Measurements from ENCODE around the gene SBNO2. TPM values are rescaled to one million over a fixed set of nuclear protein-coding genes. Genes with fewer than 3 reads are reported as not detected.

The SBNO2 gene
- total and polyA plus RNA-seq, 9 of the 15 experiments (the other 6 are each of a cell fraction or from before 2014, with no cell fraction given) = 0.01 to 46.2 (median 6.7) TPM

DNA sequence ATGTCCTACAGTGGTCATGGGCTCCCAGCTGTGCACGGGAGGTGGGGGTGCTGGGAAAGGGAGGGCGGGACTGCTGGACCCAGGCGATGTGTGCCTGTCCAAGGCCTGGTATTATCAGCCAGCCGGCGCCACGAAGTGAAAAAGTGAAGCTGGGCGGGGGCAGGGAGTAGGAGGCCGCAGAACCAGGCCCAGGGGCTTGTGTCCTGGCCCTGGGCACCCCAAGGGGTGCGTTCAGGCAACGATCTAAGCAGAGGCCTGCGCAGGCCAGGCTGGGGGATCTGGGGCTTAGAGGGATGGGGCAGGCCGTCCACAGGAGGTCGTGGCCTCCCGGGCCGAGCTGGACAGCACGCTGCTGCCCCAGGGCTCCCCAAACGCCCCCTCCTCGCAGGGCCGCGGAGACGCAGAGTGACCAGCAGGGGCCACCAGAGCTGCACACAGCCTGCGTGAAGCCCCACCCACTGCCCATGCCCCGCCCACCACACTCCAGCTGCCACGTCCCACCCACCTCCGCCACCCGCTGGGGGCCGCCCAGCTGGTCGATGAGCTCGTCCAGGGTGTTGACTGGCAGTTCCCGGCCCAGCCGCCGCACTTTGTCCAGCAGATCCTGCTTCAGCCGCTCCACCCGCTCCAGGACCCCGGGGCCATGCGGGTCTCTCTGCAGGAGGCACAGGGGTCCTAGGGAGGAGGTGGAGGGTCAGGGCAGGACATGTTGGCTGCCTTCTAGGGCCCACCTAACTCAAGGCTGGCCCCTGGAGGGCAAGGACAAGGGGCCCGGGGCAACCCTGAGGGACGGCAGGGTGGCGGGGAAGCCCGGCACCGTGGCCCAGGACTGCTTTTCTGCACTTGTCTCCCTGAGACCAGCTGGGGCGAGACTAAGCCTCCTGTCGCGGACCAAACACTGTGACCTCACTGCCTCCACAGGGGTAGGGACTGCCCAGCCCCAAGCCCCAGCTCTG, 60.8 kb downstream of the SBNO2 start (continued):
- no peak for TF ChIP-seq ZNF318 (IDR thresholded peaks at IDR 0.05; ENCODE audit: borderline replicate concordance in 1 of 2, low read depth in 1 of 2)
- TF ChIP-seq ELF4 (CRISPR knock-in tag; IDR thresholded peaks at IDR 0.05) = no peak
- no peak; the same call in 1 of the 2 replicates for TF ChIP-seq POLR2AphosphoS2 (IDR thresholded peaks at IDR 0.05; ENCODE audit: low read length)
- no peak for TF ChIP-seq LARP7 (IDR thresholded peaks at IDR 0.05)
- no peak for TF ChIP-seq ATF3 (IDR thresholded peaks at IDR 0.05)
- TF ChIP-seq ATF3 (CRISPR knock-in tag; conservative IDR thresholded peaks at IDR 0.05) = no peak
- TF ChIP-seq RBBP5 (IDR thresholded peaks at IDR 0.05; ENCODE audit: borderline replicate concordance, insufficient read depth, low read length, poor library complexity, severe bottlenecking) = no peak
- TF ChIP-seq BCLAF1 (IDR thresholded peaks at IDR 0.05; ENCODE audit: borderline replicate concordance in 1 of 2, control insufficient read depth in 1 of 2, low read depth in 2 of 2, low read length in 1 of 2) = no peak
- TF ChIP-seq PHF8 (IDR thresholded peaks at IDR 0.05; ENCODE audit: borderline replicate concordance, low read length) = no peak; the same call in 1 of the 2 replicates
- no peak for TF ChIP-seq ZNF274 (IDR thresholded peaks at IDR 0.05; ENCODE audit: borderline replicate concordance, low read depth, low read length)
- no peak for TF ChIP-seq RNF2 (IDR thresholded peaks at IDR 0.05)
- no peak for TF ChIP-seq CBX5 (IDR thresholded peaks at IDR 0.05; ENCODE audit: borderline replicate concordance, low read depth)
